ENCODE results near the gene GPR137.
"Not testable (repeated sequence)": the region's sequence is repeated elsewhere in the genome, so short reads cannot be mapped to it uniquely, and the experiment has no call there.

The GPR137 gene

GRCh38 chr11:64321533-64321932, 35.9 kb downstream of the GPR137 start:
- no peak for DNase-seq (ENCODE audit: low read depth)
- no peak overlapping the region for H3K4me3 ChIP-seq (ENCODE audit: low read depth, low read length)
- no peak for TF ChIP-seq CTCF (IDR thresholded peaks at IDR 0.05; ENCODE audit: insufficient read depth, low read depth, low read length, missing control alignments)

GRCh38 chr11:64322925-64323260, 37.2 kb downstream of the GPR137 start:
- H3K4me3 ChIP-seq (ENCODE audit: low read depth, low read length) = no peak overlapping the region
- TF ChIP-seq CTCF (IDR thresholded peaks at IDR 0.05; ENCODE audit: insufficient read depth, low read depth, low read length, missing control alignments) = no peak
- DNase-seq (ENCODE audit: low read depth) = no peak

- H3K4me3 ChIP-seq (ENCODE audit: low read depth, low read length) = no peak overlapping the region
- no peak for TF ChIP-seq CTCF (IDR thresholded peaks at IDR 0.05; ENCODE audit: insufficient read depth, low read depth, low read length, missing control alignments)
- no peak for DNase-seq (ENCODE audit: low read depth)
These were observed 37.7 kb downstream of the GPR137 start for GRCh38 chr11:64323373-64323772.

GRCh38 chr11:64323984-64324383, 38.3 kb downstream of the GPR137 start:
- not testable (repeated sequence) for H3K4me3 ChIP-seq (ENCODE audit: low read depth, low read length); DNase-seq (ENCODE audit: low read depth)

- TF ChIP-seq CTCF (IDR thresholded peaks at IDR 0.05; ENCODE audit: insufficient read depth, low read depth, low read length, missing control alignments) = no peak
- no peak for DNase-seq (ENCODE audit: low read depth)
- H3K4me3 ChIP-seq (ENCODE audit: low read depth, low read length) = no peak overlapping the region
These were observed 39.2 kb downstream of the GPR137 start for GRCh38 chr11:64324692-64325469.

- no peak overlapping the region for H3K4me3 ChIP-seq (ENCODE audit: low read depth, low read length)
- DNase-seq (ENCODE audit: low read depth) = no peak
- no peak for TF ChIP-seq CTCF (IDR thresholded peaks at IDR 0.05; ENCODE audit: insufficient read depth, low read depth, low read length, missing control alignments)
These were observed 41.7 kb downstream of the GPR137 start for GRCh38 chr11:64327375-64327774.

GRCh38 chr11:64327993-64328392, 42.3 kb downstream of the GPR137 start:
- DNase-seq (ENCODE audit: low read depth) = no peak
- H3K4me3 ChIP-seq (ENCODE audit: low read depth, low read length) = no peak overlapping the region
- no peak for TF ChIP-seq CTCF (IDR thresholded peaks at IDR 0.05; ENCODE audit: insufficient read depth, low read depth, low read length, missing control alignments)

All from GM12865 (cell line).